ENCODE measurements around the gene ROR2. TPM values are rescaled to one million over a fixed set of nuclear protein-coding genes. Genes with fewer than 3 reads are reported as not detected.

The ROR2 gene
- total and polyA plus RNA-seq, 2 of the 13 experiments (the other 11 are each of a cell fraction or from before 2014, with no cell fraction given): not detected

DNA sequence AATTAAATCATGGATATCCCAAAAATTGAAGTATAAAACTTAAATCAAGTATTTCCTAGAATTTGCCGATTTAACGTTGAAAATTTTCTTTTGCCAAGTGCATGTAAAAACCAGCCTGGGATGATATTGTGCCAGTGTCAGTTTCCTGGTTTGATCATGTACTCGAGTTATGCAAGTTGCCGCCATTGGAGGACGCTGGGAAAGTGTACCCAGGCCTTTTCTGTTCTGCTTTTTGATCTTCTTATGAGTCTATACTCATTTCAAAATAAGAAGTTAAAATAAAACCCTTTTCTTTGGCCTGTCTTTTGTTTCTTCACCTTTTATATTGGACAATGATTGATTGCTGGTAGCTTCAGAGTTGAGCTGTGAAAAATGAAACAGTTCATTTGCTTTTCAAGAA, 433.3 kb downstream of the ROR2 start:
- DNase-seq (ENCODE audit: low spot score) (no peak), ATAC-seq (no peak), FAIRE-seq (no peak)
- Histone ChIP-seq H3K79me2 (ENCODE audit: insufficient read depth, low read length) (no peaks in the 10 kb centered on the region), H3K4me3 (replicated peaks in 1 of 3; ENCODE audit: insufficient read depth in 1 of 3, low read depth in 2 of 3, low read length in 3 of 3) (no peak overlapping the region), H2AFZ (ENCODE audit: low read length) (no peak overlapping the region), H3K9ac (ENCODE audit: insufficient read depth, low read depth, low read length) (no peak overlapping the region), H3K9me3 (ENCODE audit: low read length) (no peaks in the 10 kb centered on the region), H4K20me1 (ENCODE audit: insufficient read depth, low read length) (no peaks in the 10 kb centered on the region), H3K27ac (ENCODE audit: extremely low read length, insufficient read depth, low read length) (no peak overlapping the region), H3K36me3 (replicated peaks in 1 of 2; ENCODE audit: control insufficient read depth in 1 of 2, insufficient read depth in 2 of 2, low read length in 2 of 2) (no peaks in the 10 kb centered on the region), H3K4me2 (ENCODE audit: low read depth, low read length) (no peak overlapping the region), H3K4me1 (ENCODE audit: insufficient read depth, low read length) (no peaks in the 10 kb centered on the region), H3K27me3 (ENCODE audit: control insufficient read depth in 1 of 2, insufficient read depth in 2 of 2, low read length in 2 of 2) (0 out of 5 replicates have a peak, but pooled peaks cover 0 to 4% of the 10 kb centered on the region in 2 experiments)
- TF ChIP-seq SPEN (CRISPR knock-in tag; IDR thresholded peaks at IDR 0.05; ENCODE audit: low read depth) (no peak), ELF1 (CRISPR knock-in tag; IDR thresholded peaks at IDR 0.05) (no peak), ZNF292 (CRISPR knock-in tag; IDR thresholded peaks at IDR 0.05; ENCODE audit: borderline replicate concordance, low read depth) (no peak), ZSCAN30 (CRISPR knock-in tag; IDR thresholded peaks at IDR 0.05) (no peak), ZNF550 (CRISPR knock-in tag; IDR thresholded peaks at IDR 0.05; ENCODE audit: borderline replicate concordance) (no peak), HMGA1 (CRISPR knock-in tag; conservative IDR thresholded peaks at IDR 0.05) (no peak), ZNF652 (CRISPR knock-in tag; IDR thresholded peaks at IDR 0.05; ENCODE audit: borderline replicate concordance, low read depth) (no peak), ZNF180 (CRISPR knock-in tag; IDR thresholded peaks at IDR 0.05; ENCODE audit: borderline replicate concordance, low read depth) (no peak), RFXAP (CRISPR knock-in tag; IDR thresholded peaks at IDR 0.05; ENCODE audit: borderline replicate concordance) (no peak), SP140L (CRISPR knock-in tag; IDR thresholded peaks at IDR 0.05; ENCODE audit: borderline replicate concordance) (no peak)
- TF ChIP-seq, protein P1, sequence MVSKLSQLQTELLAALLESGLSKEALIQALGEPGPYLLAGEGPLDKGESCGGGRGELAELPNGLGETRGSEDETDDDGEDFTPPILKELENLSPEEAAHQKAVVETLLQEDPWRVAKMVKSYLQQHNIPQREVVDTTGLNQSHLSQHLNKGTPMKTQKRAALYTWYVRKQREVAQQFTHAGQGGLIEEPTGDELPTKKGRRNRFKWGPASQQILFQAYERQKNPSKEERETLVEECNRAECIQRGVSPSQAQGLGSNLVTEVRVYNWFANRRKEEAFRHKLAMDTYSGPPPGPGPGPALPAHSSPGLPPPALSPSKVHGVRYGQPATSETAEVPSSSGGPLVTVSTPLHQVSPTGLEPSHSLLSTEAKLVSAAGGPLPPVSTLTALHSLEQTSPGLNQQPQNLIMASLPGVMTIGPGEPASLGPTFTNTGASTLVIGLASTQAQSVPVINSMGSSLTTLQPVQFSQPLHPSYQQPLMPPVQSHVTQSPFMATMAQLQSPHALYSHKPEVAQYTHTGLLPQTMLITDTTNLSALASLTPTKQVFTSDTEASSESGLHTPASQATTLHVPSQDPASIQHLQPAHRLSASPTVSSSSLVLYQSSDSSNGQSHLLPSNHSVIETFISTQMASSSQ (IDR thresholded peaks at IDR 0.05; ENCODE audit: low read depth): no peak
- TF ChIP-seq, protein P1 (CRISPR knock-in tag; IDR thresholded peaks at IDR 0.05; ENCODE audit: borderline replicate concordance): no peak
- TF ChIP-seq, protein P2, sequence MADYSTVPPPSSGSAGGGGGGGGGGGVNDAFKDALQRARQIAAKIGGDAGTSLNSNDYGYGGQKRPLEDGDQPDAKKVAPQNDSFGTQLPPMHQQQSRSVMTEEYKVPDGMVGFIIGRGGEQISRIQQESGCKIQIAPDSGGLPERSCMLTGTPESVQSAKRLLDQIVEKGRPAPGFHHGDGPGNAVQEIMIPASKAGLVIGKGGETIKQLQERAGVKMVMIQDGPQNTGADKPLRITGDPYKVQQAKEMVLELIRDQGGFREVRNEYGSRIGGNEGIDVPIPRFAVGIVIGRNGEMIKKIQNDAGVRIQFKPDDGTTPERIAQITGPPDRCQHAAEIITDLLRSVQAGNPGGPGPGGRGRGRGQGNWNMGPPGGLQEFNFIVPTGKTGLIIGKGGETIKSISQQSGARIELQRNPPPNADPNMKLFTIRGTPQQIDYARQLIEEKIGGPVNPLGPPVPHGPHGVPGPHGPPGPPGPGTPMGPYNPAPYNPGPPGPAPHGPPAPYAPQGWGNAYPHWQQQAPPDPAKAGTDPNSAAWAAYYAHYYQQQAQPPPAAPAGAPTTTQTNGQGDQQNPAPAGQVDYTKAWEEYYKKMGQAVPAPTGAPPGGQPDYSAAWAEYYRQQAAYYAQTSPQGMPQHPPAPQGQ (CRISPR knock-in tag; IDR thresholded peaks at IDR 0.05; ENCODE audit: borderline replicate concordance): no peak
- 41% methylated on average over 5 of the region's 5 CpGs for whole genome bisulfite sequencing (ENCODE audit: low lambda C conversion rate)
- in situ Hi-C loops (cut with HindIII; ENCODE audit: extremely low pct_ligation_motif_present, low pct_unique_long_range_greater_than_20kb) (no loop called here), intact Hi-C loops (cut with micrococcal nuclease; ENCODE audit: unreplicated experiment) (no loop called here)
- POLR2A ChIA-PET: no interaction called here
- no TSS peak for BruUV-seq (replicated peaks)
- CTCF ChIA-PET (ENCODE audit: low intra/inter-chr PET ratio, low total read pairs): no interaction called here
